Hepatocyte (in vitro differentiated cells): ENCODE data around the gene COBL. TPM values are rescaled to one million over a fixed set of nuclear protein-coding genes. Genes with fewer than 3 reads are reported as not detected.
A peak's percentile ranks its signal among the peaks of the same experiment; 100 is the strongest.

Experiments
- DNase-seq: peaks from one replicate; pipeline ENCODE4 v3.0.0-alpha.2; 2016; ENCODE audit warnings: low spot score
- H2AFZ ChIP-seq: fragments of 200-600 bp; sonication (generic); 2 replicates; pipeline ENCODE4 v1.6.0; 2016; ENCODE audit warnings: antibody characterized with exemption, mild to moderate bottlenecking
- H3K27ac ChIP-seq: fragments of 200-600 bp; sonication (generic); 2 replicates; pipeline ENCODE4 v1.5.1; 2016; ENCODE audit warnings: mild to moderate bottlenecking
- H3K27me3 ChIP-seq: fragments of 200-600 bp; sonication (generic); 2 replicates; pipeline ENCODE4 v1.6.1; 2016
- H3K36me3 ChIP-seq: fragments of 200-600 bp; sonication (generic); replicated peaks from 2 replicates; pipeline ENCODE4 v1.5.1; 2016; ENCODE audit warnings: low read depth; ENCODE audit not compliant: insufficient read depth
- H3K4me1 ChIP-seq: fragments of 200-600 bp; sonication (generic); 2 replicates; pipeline ENCODE4 v1.5.1; 2016; ENCODE audit warnings: mild to moderate bottlenecking, moderate library complexity; ENCODE audit not compliant: insufficient read depth
- H3K4me2 ChIP-seq: fragments of 200-600 bp; sonication (generic); 2 replicates; pipeline ENCODE4 v1.6.0; 2016
- H3K4me3 ChIP-seq: fragments of 200-600 bp; sonication (generic); 2 replicates; pipeline ENCODE4 v1.5.1; 2016; ENCODE audit warnings: mild to moderate bottlenecking
- H3K79me2 ChIP-seq: fragments of 200-600 bp; sonication (generic); 2 replicates; pipeline ENCODE4 v1.6.0; 2017; ENCODE audit warnings: mild to moderate bottlenecking
- H3K9me2 ChIP-seq: fragments of 200-600 bp; sonication (generic); replicated peaks from 2 replicates; pipeline ENCODE4 v1.6.0; 2017; ENCODE audit warnings: mild to moderate bottlenecking; ENCODE audit not compliant: insufficient read depth
- H3K9me3 ChIP-seq: fragments of 200-600 bp; sonication (generic); 2 replicates; pipeline ENCODE4 v1.5.1; 2016; ENCODE audit warnings: low read depth, mild to moderate bottlenecking
- H4K20me1 ChIP-seq: fragments of 200-600 bp; sonication (generic); 2 replicates; pipeline ENCODE4 v1.6.0; 2016; ENCODE audit warnings: mild to moderate bottlenecking; ENCODE audit not compliant: insufficient read depth, poor library complexity, severe bottlenecking
- EZH2 ChIP-seq: fragments of 200-600 bp; sonication (generic); IDR thresholded peaks from 2 replicates; pipeline ENCODE4 v1.6.1; 2016; ENCODE audit warnings: antibody characterized with exemption, mild to moderate bottlenecking, borderline replicate concordance
- EZH2phosphoT487 ChIP-seq: fragments of 200-600 bp; sonication (generic); IDR thresholded peaks from one replicate; pipeline ENCODE4 v1.6.1; 2018; ENCODE audit warnings: antibody characterized with exemption, mild to moderate bottlenecking, low read depth, moderate library complexity; ENCODE audit not compliant: unreplicated experiment, severe bottlenecking
- WGBS: methylation state at CpG from one replicate; pipeline ENCODE4 v1.1.6; 2016; ENCODE audit warnings: low lambda C conversion rate; ENCODE audit errors: missing lambda C conversion rate; 5-methylcytosine and 5-hydroxymethylcytosine counted together
- polyA plus RNA-seq: library from polyadenylated mRNA; unstranded; fragments of >200 nt; fragmentation: Nextera tagmentation; extraction: Ambion mirVana; gene quantifications from 2 replicates; pipeline ENCODE4 v1.2.1, GENCODE V29; 2016
- total RNA-seq: library from RNA; depleted of rRNA; stranded (reverse); fragments of >200 nt; gene quantifications from 2 replicates; pipeline ENCODE4 v1.2.3, GENCODE V29; 2014
- TF ChIP-seq, protein P1 (sequence below): fragments of 200-600 bp; sonication (generic); IDR thresholded peaks from 2 replicates; pipeline ENCODE4 v1.5.1; 2016; ENCODE audit warnings: antibody characterized with exemption, mild to moderate bottlenecking; ENCODE audit not compliant: poor library complexity

Gene COBL, protein sequence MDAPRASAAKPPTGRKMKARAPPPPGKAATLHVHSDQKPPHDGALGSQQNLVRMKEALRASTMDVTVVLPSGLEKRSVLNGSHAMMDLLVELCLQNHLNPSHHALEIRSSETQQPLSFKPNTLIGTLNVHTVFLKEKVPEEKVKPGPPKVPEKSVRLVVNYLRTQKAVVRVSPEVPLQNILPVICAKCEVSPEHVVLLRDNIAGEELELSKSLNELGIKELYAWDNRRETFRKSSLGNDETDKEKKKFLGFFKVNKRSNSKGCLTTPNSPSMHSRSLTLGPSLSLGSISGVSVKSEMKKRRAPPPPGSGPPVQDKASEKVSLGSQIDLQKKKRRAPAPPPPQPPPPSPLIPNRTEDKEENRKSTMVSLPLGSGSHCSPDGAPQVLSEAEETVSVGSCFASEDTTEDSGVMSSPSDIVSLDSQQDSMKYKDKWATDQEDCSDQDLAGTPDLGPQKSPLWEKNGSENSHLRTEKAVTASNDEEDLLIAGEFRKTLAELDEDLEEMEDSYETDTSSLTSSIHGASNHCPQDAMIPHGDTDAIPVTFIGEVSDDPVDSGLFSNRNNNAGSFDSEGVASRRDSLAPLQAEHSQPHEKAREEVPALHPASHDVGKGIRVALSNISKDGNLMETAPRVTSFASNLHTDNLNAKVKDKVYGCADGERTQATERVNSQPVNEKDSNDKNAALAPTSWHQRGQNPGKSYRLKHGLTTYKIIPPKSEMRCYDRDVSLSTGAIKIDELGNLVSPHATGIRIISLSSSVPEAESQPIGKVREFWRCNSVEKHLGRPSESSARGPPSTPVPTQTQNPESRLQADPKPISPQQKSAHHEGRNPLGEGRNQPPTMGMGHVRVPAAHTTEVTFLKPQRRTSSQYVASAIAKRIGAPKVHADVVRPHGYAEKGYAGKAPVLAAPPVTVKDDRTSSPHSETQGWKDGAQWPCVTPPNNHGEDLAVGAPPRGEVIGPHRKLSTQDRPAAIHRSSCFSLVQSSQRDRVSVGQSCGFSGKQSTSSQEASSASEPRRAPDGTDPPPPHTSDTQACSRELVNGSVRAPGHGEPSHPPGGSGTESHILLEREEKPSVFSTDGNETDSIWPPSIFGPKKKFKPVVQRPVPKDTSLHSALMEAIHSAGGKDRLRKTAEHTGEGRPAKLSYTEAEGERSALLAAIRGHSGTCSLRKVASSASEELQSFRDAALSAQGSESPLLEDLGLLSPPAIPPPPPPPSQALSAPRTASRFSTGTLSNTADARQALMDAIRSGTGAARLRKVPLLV
- total RNA-seq (17.9 and 20.5 TPM in 2 replicates), polyA plus RNA-seq (7.8 and 8.6 TPM in 2 replicates)

DNA sequence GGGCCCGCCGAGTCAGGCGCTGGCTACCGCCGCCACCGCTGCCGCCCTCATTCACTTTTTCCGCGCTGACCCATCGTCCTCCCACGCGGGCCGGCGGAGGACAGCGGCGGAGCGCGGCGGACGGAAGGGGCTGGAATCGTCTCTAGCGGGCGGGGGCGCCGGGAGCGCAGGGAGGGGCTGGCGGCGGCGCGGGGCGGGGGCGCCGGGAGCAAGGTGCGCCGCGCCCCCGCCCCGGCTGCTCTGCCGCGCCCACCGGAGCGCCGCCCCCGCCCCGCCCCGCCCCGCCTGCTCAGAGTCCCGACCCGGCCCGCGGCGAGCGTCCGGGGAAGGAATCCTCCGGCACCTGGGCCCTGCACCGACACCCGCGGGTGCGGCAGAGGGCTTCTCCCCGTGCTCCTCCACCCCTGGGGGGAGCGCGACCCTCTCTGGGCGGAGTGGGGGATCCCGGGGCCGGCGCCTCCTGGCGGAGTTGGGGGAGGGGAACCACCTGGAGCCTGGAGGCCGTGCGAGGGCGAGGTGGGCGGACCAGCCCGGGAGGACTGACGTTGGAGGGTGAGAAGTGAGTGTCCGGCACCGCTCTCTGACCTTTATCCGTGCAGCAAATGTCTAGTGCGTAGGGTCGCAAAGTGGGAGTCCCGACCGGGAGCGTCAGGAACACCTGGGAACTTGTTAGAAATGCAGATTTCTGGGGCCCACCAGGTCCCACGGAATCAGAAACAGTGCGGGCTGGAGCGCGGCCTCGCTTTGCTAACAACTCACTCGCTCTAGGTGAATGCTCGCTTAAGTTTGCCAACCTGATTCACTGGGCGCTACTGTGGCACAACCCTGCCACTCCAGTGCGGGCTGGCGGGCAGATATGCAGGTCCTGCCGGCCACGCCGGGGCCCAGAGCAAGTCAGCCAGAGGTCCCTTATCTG is at the start of gene COBL:
Gene COBL, minus strand, starts transcription at position 144 of the 916 bp plus-strand sequence. CDS start 176 bp downstream, outside the sequence.
- WGBS, result 6% methylated on average over 37 of the region's 94 CpGs
- peaks cover 17% of the 10 kb centered on the region for H3K4me1 ChIP-seq
- peak; percentile 86 for DNase-seq
- no peaks in the 10 kb centered on the region for H3K27me3 ChIP-seq
- H3K4me2 ChIP-seq, result peak within 1 kb of the TSS; percentile 87
- H2AFZ ChIP-seq, result peak within 1 kb of the TSS; percentile 57
- H4K20me1 ChIP-seq, result no peaks in the 10 kb centered on the region
- H3K9me3 ChIP-seq, result no peaks in the 10 kb centered on the region
- H3K9me2 ChIP-seq, result no peaks in the 10 kb centered on the region
- H3K4me3 ChIP-seq, result peak within 1 kb of the TSS; percentile 86
- peaks cover 26% of the 10 kb centered on the region for H3K79me2 ChIP-seq
- H3K27ac ChIP-seq, result peak within 1 kb of the TSS; percentile 95
- TF ChIP-seq EZH2phosphoT487 (no peak), EZH2 (no peak)
- TF ChIP-seq, protein P1, sequence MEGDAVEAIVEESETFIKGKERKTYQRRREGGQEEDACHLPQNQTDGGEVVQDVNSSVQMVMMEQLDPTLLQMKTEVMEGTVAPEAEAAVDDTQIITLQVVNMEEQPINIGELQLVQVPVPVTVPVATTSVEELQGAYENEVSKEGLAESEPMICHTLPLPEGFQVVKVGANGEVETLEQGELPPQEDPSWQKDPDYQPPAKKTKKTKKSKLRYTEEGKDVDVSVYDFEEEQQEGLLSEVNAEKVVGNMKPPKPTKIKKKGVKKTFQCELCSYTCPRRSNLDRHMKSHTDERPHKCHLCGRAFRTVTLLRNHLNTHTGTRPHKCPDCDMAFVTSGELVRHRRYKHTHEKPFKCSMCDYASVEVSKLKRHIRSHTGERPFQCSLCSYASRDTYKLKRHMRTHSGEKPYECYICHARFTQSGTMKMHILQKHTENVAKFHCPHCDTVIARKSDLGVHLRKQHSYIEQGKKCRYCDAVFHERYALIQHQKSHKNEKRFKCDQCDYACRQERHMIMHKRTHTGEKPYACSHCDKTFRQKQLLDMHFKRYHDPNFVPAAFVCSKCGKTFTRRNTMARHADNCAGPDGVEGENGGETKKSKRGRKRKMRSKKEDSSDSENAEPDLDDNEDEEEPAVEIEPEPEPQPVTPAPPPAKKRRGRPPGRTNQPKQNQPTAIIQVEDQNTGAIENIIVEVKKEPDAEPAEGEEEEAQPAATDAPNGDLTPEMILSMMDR, result no peak
- H3K36me3 ChIP-seq, result no peaks in the 10 kb centered on the region

DNA sequence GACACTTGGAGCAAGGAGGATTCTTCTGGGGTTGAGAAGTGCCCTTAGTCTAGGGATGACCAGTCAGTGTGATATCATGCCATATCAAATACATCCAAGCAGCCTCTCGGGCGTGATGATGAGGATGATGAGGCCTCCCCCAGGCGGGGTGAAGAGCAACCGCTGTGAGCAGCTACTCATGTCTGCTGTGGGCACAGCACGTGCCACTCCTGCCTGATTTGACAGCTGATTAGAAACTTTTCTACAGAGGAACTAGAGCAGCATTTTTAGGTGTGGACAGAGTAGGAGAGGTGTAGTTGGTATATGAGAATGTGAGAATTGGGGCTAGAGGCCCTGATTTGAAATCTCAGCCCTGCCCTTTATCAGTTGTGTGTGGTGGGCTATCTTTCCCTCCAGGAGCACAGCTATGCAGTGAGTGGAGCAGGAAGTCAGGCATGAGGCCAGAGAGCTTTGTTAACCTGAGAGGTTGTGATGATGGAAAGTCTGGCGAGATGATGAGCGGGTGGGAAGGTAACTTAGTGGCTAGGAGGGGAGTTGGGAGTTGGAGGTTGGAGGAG is 49.6 kb upstream of the COBL start:
- no peaks in the 10 kb centered on the region for H3K9me3 ChIP-seq
- H3K27ac ChIP-seq, result no peak overlapping the region
- no peak overlapping the region for H3K4me2 ChIP-seq
- no peak overlapping the region for H3K4me3 ChIP-seq
- WGBS, result 91% methylated on average over 7 of the region's 7 CpGs
- H2AFZ ChIP-seq, result no peak overlapping the region
- H3K27me3 ChIP-seq, result no peaks in the 10 kb centered on the region
- DNase-seq, result no peak
- no peaks in the 10 kb centered on the region for H3K4me1 ChIP-seq
- no peaks in the 10 kb centered on the region for H3K36me3 ChIP-seq
- no peaks in the 10 kb centered on the region for H4K20me1 ChIP-seq
- TF ChIP-seq, protein P1, result no peak
- TF ChIP-seq EZH2phosphoT487, result no peak
- TF ChIP-seq EZH2, result no peak
- H3K9me2 ChIP-seq, result no peaks in the 10 kb centered on the region
- H3K79me2 ChIP-seq, result no peaks in the 10 kb centered on the region

DNA sequence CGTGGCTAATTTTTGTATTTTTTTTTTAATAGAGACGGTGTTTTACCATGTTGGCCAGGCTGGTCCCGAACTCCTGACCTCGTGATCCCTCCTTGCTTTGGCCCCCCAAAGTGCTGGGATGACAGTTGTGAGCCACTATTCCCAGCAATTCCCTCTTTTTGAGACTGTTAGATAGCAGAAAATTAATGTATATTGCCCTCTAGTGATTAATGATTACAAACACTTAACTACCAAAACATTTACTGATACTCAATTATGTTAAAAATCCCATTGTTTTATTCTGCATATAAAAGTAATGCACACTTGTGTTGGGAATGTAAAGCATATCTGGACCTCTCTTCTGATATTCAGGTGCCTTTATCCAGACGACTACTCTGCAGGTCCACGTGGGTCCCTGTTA is 41.2 kb upstream of the COBL start:
- DNase-seq, result no peak
- no peak overlapping the region for H3K27ac ChIP-seq
- 88% methylated on average over 6 of the region's 6 CpGs for WGBS
- H3K79me2 ChIP-seq, result no peaks in the 10 kb centered on the region
- no peaks in the 10 kb centered on the region for H3K9me2 ChIP-seq
- H3K4me3 ChIP-seq, result no peak overlapping the region
- no peak overlapping the region for H3K4me2 ChIP-seq
- no peaks in the 10 kb centered on the region for H3K9me3 ChIP-seq
- H2AFZ ChIP-seq, result no peak overlapping the region
- H3K27me3 ChIP-seq, result no peaks in the 10 kb centered on the region
- no peaks in the 10 kb centered on the region for H4K20me1 ChIP-seq
- no peaks in the 10 kb centered on the region for H3K36me3 ChIP-seq
- TF ChIP-seq, protein P1, result peak; percentile 15
- TF ChIP-seq EZH2, result no peak
- H3K4me1 ChIP-seq, result no peaks in the 10 kb centered on the region
